GM19438 (cell line): Measurements from ENCODE around the gene FCRL6.

Experiments used
- ATAC-seq: cut with Tn5 transposase; IDR thresholded peaks from one replicate; pipeline ENCODE4 v1.9.1; 2021; ENCODE audit warnings: low read depth; ENCODE audit not compliant: unreplicated experiment

FCRL6 gene

GRCh38 chr1:159802111-159802510 lies at the start of gene FCRL6:
Gene FCRL6, plus strand, starts transcription at chr1:159802360. Its CDS starts 65 bp downstream, at chr1:159802425.
- ATAC-seq: no peak

GRCh38 chr1:159753386-159753785 lies 48.8 kb upstream of the FCRL6 start:
- ATAC-seq: no peak

- ATAC-seq: no peak
Measured at GRCh38 chr1:159755451-159756007, 46.6 kb upstream of the FCRL6 start.

GRCh38 chr1:159756397-159756796 lies 45.8 kb upstream of the FCRL6 start:
- ATAC-seq: no peak

GRCh38 chr1:159763686-159764085 lies 38.5 kb upstream of the FCRL6 start:
- ATAC-seq: no peak

GRCh38 chr1:159765806-159766205 lies 36.4 kb upstream of the FCRL6 start:
- ATAC-seq: no peak

- no peak for ATAC-seq
Measured at GRCh38 chr1:159771127-159771895, 30.8 kb upstream of the FCRL6 start.

- ATAC-seq: no peak
Measured at GRCh38 chr1:159774465-159774864, 27.7 kb upstream of the FCRL6 start.

- ATAC-seq: no peak
Measured at GRCh38 chr1:159775716-159776115, 26.4 kb upstream of the FCRL6 start.

GRCh38 chr1:159778266-159778665 lies 23.9 kb upstream of the FCRL6 start:
- no peak for ATAC-seq

GRCh38 chr1:159779403-159779851 lies 22.7 kb upstream of the FCRL6 start:
- no peak for ATAC-seq

- ATAC-seq: peak; percentile 98
Measured at GRCh38 chr1:159780583-159781582, 21.3 kb upstream of the FCRL6 start, which contains the start of gene DUSP23. Gene DUSP23, plus strand, starts transcription at chr1:159780962. Its CDS starts 139 bp downstream, at chr1:159781101.

GRCh38 chr1:159781992-159782391 lies 20.2 kb upstream of the FCRL6 start:
- ATAC-seq: no peak

- ATAC-seq: no peak
Measured at GRCh38 chr1:159783724-159784123, 18.4 kb upstream of the FCRL6 start.

- ATAC-seq: no peak
Measured at GRCh38 chr1:159786465-159786864, 15.7 kb upstream of the FCRL6 start.

GRCh38 chr1:159786966-159787365 lies 15.2 kb upstream of the FCRL6 start:
- no peak for ATAC-seq

- no peak for ATAC-seq
Measured at GRCh38 chr1:159790237-159790917, 11.8 kb upstream of the FCRL6 start.

GRCh38 chr1:159791031-159791430 lies 11.1 kb upstream of the FCRL6 start:
- ATAC-seq: no peak

GRCh38 chr1:159791461-159791860 lies 10.7 kb upstream of the FCRL6 start:
- no peak for ATAC-seq

- ATAC-seq: no peak
Measured at GRCh38 chr1:159795534-159795933, 6.6 kb upstream of the FCRL6 start.
